ENCODE results near the gene AQP2.
"Not testable (repeated sequence)": the region's sequence is repeated elsewhere in the genome, so short reads cannot be mapped to it uniquely, and the experiment has no call there.

AQP2 gene

GRCh38 chr12:49987625-49988303 lies 37.2 kb downstream of the AQP2 start:
- no peak for DNase-seq (ENCODE audit: low read depth in 2 of 2)

- not testable (repeated sequence) for DNase-seq (ENCODE audit: low read depth in 2 of 2)
Measured at GRCh38 chr12:49989400-49989799, 38.9 kb downstream of the AQP2 start.

- DNase-seq (ENCODE audit: low read depth in 2 of 2) = no peak
Measured at GRCh38 chr12:49990273-49990672, 39.7 kb downstream of the AQP2 start.

- DNase-seq (ENCODE audit: low read depth in 2 of 2) = no peak
Measured at GRCh38 chr12:49998453-49998852, 47.9 kb downstream of the AQP2 start.

- DNase-seq (ENCODE audit: low read depth in 2 of 2) = no peak
Measured at GRCh38 chr12:50003595-50003994, 53.1 kb downstream of the AQP2 start.

- no peak for DNase-seq (ENCODE audit: low read depth in 2 of 2)
Measured at GRCh38 chr12:50004696-50005095, 54.2 kb downstream of the AQP2 start.

- no peak for DNase-seq (ENCODE audit: low read depth in 2 of 2)
Measured at GRCh38 chr12:50005175-50005574, 54.6 kb downstream of the AQP2 start.

GRCh38 chr12:50006280-50006679 lies 55.7 kb downstream of the AQP2 start:
- DNase-seq (ENCODE audit: low read depth in 2 of 2) = no peak

GRCh38 chr12:50006754-50007442 lies 56.4 kb downstream of the AQP2 start:
- no peak for DNase-seq (ENCODE audit: low read depth in 2 of 2)

Measured in stimulated activated CD8-positive, alpha-beta memory T cell treated with anti-CD3 and anti-CD28 coated beads, Interleukin-15, amount 100 ng/mL, for 48 hours (primary cell).